Testis (tissue), 3 donors: ENCODE data around the gene ATP2B2. TPM values are rescaled to one million over a fixed set of nuclear protein-coding genes. Genes with fewer than 3 reads are reported as not detected.

ENCODE experiments used
- DNase-seq: peaks from one replicate; pipeline ENCODE4 v3.0.0-alpha.2; 2019
- H3K27ac ChIP-seq, 2 donors: fragments of 200-600 bp; sonication (generic); one replicate each; pipeline ENCODE4 v1.5.1; 2019
- H3K27me3 ChIP-seq: fragments of 200-600 bp; sonication (generic); one replicate; pipeline ENCODE4 v1.5.1; 2019
- H3K36me3 ChIP-seq: fragments of 200-600 bp; sonication (generic); one replicate; pipeline ENCODE4 v1.5.1; 2017; ENCODE audit warnings: low read depth; ENCODE audit errors: missing control alignments
- H3K4me1 ChIP-seq: fragments of 200-600 bp; sonication (generic); one replicate; pipeline ENCODE4 v1.5.1; 2019
- H3K4me3 ChIP-seq, 2 donors: fragments of 200-600 bp; sonication (generic); one replicate each; pipeline ENCODE4 v1.5.1; 2017 to 2019
- H3K9me3 ChIP-seq: fragments of 200-600 bp; sonication (generic); one replicate; pipeline ENCODE4 v1.5.1; 2017
- CTCF ChIP-seq, 3 experiments: fragments of 450-650 bp in 2 of 3; fragments of 200-600 bp in 1 of 3; sonication (generic) in 1 of 3; IDR thresholded peaks; one replicate each; pipeline ENCODE4 v1.5.1; 2016 to 2019; ENCODE audit warnings: antibody characterized with exemption in 3 of 3, mild to moderate bottlenecking in 2 of 3, moderate library complexity in 1 of 3
- POLR2A ChIP-seq: fragments of 450-650 bp; IDR thresholded peaks from one replicate; pipeline ENCODE4 v1.6.1; 2017; ENCODE audit warnings: antibody characterized with exemption, mild to moderate bottlenecking, moderate library complexity
- WGBS, 2 donors: methylation state at CpG; one replicate each; pipeline ENCODE4 v1.1.5; 2018; 5-methylcytosine and 5-hydroxymethylcytosine counted together
- intact Hi-C: fragments of 100-400 bp; cut with DNase I; formaldehyde crosslinking; loops from one replicate; pipeline ENCODE4 v1.15.1; 2023; ENCODE audit warnings: low total_unique reads
- polyA plus RNA-seq: library from polyadenylated mRNA; stranded (reverse); fragments of 350-450 nt; fragmentation: Illumina TruSeq; extraction: RNeasy Lipid Tissue Mini Kit (QIAGEN cat#74804); gene quantifications from one replicate; pipeline ENCODE4 v1.2.3, GENCODE V29; 2014; ENCODE audit warnings: low read depth, low replicate concordance; ENCODE audit not compliant: insufficient read depth
- total RNA-seq, 2 donors: library from RNA; depleted of rRNA; stranded (reverse); fragments of >200 nt; gene quantifications; one replicate each; pipeline ENCODE4 v1.2.3, GENCODE V29; 2016

Gene ATP2B2
- total and polyA plus RNA-seq, 3 donors from 2014 or later = 1.1 to 2.9 (median 1.8) TPM

- Histone ChIP-seq H3K36me3 (no peaks in the 10 kb centered on the region), H3K27ac (no peak overlapping the region), H3K27me3 (no peaks in the 10 kb centered on the region), H3K4me1 (no peaks in the 10 kb centered on the region), H3K9me3 (no peaks in the 10 kb centered on the region), H3K4me3 (no peak overlapping the region)
- 90 to 91% methylated on average over 10 to 13 of the region's 13 CpGs for WGBS, 2 donors
- TF ChIP-seq CTCF (IDR thresholded peaks at IDR 0.05) = no peak
- DNase-seq = no peak
- intact Hi-C loops = no loop called here
These were observed 22.6 kb downstream of the ATP2B2 start for GRCh38 chr3:10482631-10483363.

GRCh38 chr3:10480871-10481378 lies 24.5 kb downstream of the ATP2B2 start:
- Histone ChIP-seq H3K27ac (no peak overlapping the region), H3K9me3 (no peaks in the 10 kb centered on the region), H3K4me1 (no peaks in the 10 kb centered on the region), H3K36me3 (no peaks in the 10 kb centered on the region), H3K4me3 (no peak overlapping the region), H3K27me3 (no peaks in the 10 kb centered on the region)
- TF ChIP-seq POLR2A = no peak
- no peak for TF ChIP-seq CTCF (IDR thresholded peaks at IDR 0.05)
- intact Hi-C loops = no loop called here
- WGBS, 2 donors = 81 to 88% methylated on average over 4 of the region's 4 CpGs
- DNase-seq = no peak

GRCh38 chr3:10479311-10479710 lies 26.1 kb downstream of the ATP2B2 start:
- no peak for TF ChIP-seq CTCF (IDR thresholded peaks at IDR 0.05)
- TF ChIP-seq POLR2A = no peak
- DNase-seq = no peak
- intact Hi-C loops = no loop called here
- Histone ChIP-seq H3K27ac (no peak overlapping the region), H3K4me1 (no peaks in the 10 kb centered on the region), H3K9me3 (no peaks in the 10 kb centered on the region), H3K27me3 (no peaks in the 10 kb centered on the region), H3K36me3 (no peaks in the 10 kb centered on the region), H3K4me3 (no peak overlapping the region)
- WGBS, 2 donors = 84 to 85% methylated on average over 2 of the region's 2 CpGs

GRCh38 chr3:10475983-10476382 lies 29.4 kb downstream of the ATP2B2 start:
- H3K27ac ChIP-seq = no peak overlapping the region
- H3K27me3 ChIP-seq = no peaks in the 10 kb centered on the region
- intact Hi-C loops = no loop called here
- no peaks in the 10 kb centered on the region for H3K9me3 ChIP-seq
- no peak for TF ChIP-seq POLR2A
- no peak for TF ChIP-seq CTCF (IDR thresholded peaks at IDR 0.05)
- H3K4me3 ChIP-seq = no peak overlapping the region
- DNase-seq = no peak
- H3K36me3 ChIP-seq = no peaks in the 10 kb centered on the region
- H3K4me1 ChIP-seq = no peaks in the 10 kb centered on the region
- 78 to 82% methylated on average over 3 of the region's 3 CpGs for WGBS, 2 donors

- Histone ChIP-seq H3K36me3 (no peaks in the 10 kb centered on the region), H3K27ac (no peak overlapping the region), H3K4me3 (no peak overlapping the region), H3K27me3 (no peaks in the 10 kb centered on the region), H3K9me3 (no peaks in the 10 kb centered on the region), H3K4me1 (no peaks in the 10 kb centered on the region)
- no peak for DNase-seq
- TF ChIP-seq CTCF (IDR thresholded peaks at IDR 0.05) (no peak), POLR2A (no peak)
- 55 to 69% methylated on average over 8 to 9 of the region's 9 CpGs for WGBS, 2 donors
- intact Hi-C loops = no loop called here
These were observed 30.5 kb downstream of the ATP2B2 start for GRCh38 chr3:10474847-10475246.
